OCI-LY1 (cell line): ENCODE measurements around the gene INTS15.

Experiments
- H2AFZ ChIP-seq: fragments of 200-600 bp; sonication (generic), shearing (Covaris generic); 2 replicates; pipeline ENCODE4 v1.6.0; 2014; ENCODE audit warnings: antibody characterized with exemption, mild to moderate bottlenecking, low read length
- H3F3A ChIP-seq: fragments of 200-600 bp; sonication (generic), shearing (Covaris generic); 2 replicates; pipeline ENCODE4 v1.6.0; 2014; ENCODE audit warnings: mild to moderate bottlenecking, antibody characterized with exemption, low read length, moderate library complexity; ENCODE audit not compliant: insufficient read depth
- H3K27ac ChIP-seq: fragments of 200-600 bp; sonication (generic); 2 replicates; pipeline ENCODE4 v1.5.1; 2014; ENCODE audit warnings: low read length, mixed run types, mild to moderate bottlenecking, low read depth; ENCODE audit not compliant: poor library complexity, severe bottlenecking
- H3K27me3 ChIP-seq: fragments of 200-600 bp; sonication (generic); 2 replicates; pipeline ENCODE4 v1.6.0; 2014; ENCODE audit warnings: antibody characterized with exemption, mild to moderate bottlenecking, low read length, moderate library complexity; ENCODE audit not compliant: insufficient read depth
- H3K36me3 ChIP-seq: fragments of 200-600 bp; sonication (generic); 2 replicates; pipeline ENCODE4 v1.6.1; 2014; ENCODE audit warnings: mild to moderate bottlenecking, antibody characterized with exemption, low read length, moderate library complexity, mixed read lengths; ENCODE audit not compliant: insufficient read depth
- H3K4me1 ChIP-seq: fragments of 200-600 bp; sonication (generic); 2 replicates; pipeline ENCODE4 v1.5.1; 2014; ENCODE audit warnings: mild to moderate bottlenecking, low read length, moderate library complexity; ENCODE audit not compliant: insufficient read depth, severe bottlenecking
- H3K4me2 ChIP-seq: fragments of 200-600 bp; sonication (generic), shearing (Covaris generic); 2 replicates; pipeline ENCODE4 v1.6.1; 2014; ENCODE audit warnings: low read length
- H3K4me3 ChIP-seq: fragments of 200-600 bp; sonication (generic); 2 replicates; pipeline ENCODE4 v1.5.1; 2014; ENCODE audit warnings: low read length, low read depth, mild to moderate bottlenecking, mixed read lengths; ENCODE audit not compliant: poor library complexity, severe bottlenecking
- H3K79me2 ChIP-seq: fragments of 200-600 bp; shearing (Covaris generic); 2 replicates; pipeline ENCODE4 v1.6.1; 2016; ENCODE audit warnings: mixed run types, low read length, mixed read lengths; ENCODE audit not compliant: insufficient read depth
- H3K9ac ChIP-seq: fragments of 200-600 bp; sonication (generic), shearing (Covaris generic); 2 replicates; pipeline ENCODE4 v1.6.1; 2014; ENCODE audit warnings: mild to moderate bottlenecking, low read length, mixed read lengths
- H3K9me2 ChIP-seq: fragments of 200-600 bp; sonication (generic), shearing (Covaris generic); 2 replicates; pipeline ENCODE4 v1.6.1; 2014; ENCODE audit warnings: low read depth, mild to moderate bottlenecking, low read length, mixed read lengths
- H3K9me3 ChIP-seq: fragments of 200-600 bp; shearing (Covaris generic); 2 replicates; pipeline ENCODE4 v1.6.1; 2014; ENCODE audit warnings: low read length, mixed read lengths
- H4K20me1 ChIP-seq: fragments of 200-600 bp; sonication (generic), shearing (Covaris generic); 2 replicates; pipeline ENCODE4 v1.6.0; 2016; ENCODE audit warnings: mild to moderate bottlenecking, low read length; ENCODE audit not compliant: insufficient read depth
- EZH2 ChIP-seq: fragments of 200-600 bp; sonication (generic), shearing (Covaris generic); IDR thresholded peaks from 2 replicates; pipeline ENCODE4 v1.8.0; 2017; ENCODE audit warnings: borderline replicate concordance, mixed run types, mild to moderate bottlenecking, antibody characterized with exemption, low read length, moderate library complexity, mixed read lengths
- TF ChIP-seq, protein P1 (sequence below): fragments of 200-600 bp; sonication (generic), shearing (Covaris generic); IDR thresholded peaks from 2 replicates; pipeline ENCODE4 v1.5.1; 2017; ENCODE audit warnings: mild to moderate bottlenecking, antibody characterized with exemption, low read length, moderate library complexity, mixed read lengths

Gene INTS15

DNA sequence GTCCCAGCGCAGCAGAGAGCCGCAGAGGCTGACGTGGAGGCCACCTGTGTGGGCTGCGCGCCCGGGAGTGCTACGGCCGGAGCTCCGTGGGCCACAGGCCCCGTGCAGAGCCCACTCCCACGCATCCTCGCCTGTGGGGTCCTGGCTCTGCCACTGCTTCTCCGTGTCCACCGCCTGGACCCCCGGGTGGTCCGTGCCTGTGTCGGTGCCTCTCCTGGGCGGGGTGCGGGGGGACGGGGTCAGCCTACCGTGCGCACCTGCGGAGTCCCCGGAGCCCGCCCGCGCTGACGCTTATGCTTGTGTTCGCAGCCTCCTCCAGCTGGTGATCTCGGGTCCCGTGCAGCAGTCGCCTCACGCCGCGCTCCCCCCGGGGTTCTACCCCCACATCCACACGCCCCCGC lies 17.8 kb downstream of the INTS15 start:
- H4K20me1 ChIP-seq, result no peaks in the 10 kb centered on the region
- no peak overlapping the region for H3K27ac ChIP-seq
- no peaks in the 10 kb centered on the region for H3F3A ChIP-seq
- H3K27me3 ChIP-seq, result no peaks in the 10 kb centered on the region
- TF ChIP-seq EZH2, result no peak
- TF ChIP-seq, protein P1, sequence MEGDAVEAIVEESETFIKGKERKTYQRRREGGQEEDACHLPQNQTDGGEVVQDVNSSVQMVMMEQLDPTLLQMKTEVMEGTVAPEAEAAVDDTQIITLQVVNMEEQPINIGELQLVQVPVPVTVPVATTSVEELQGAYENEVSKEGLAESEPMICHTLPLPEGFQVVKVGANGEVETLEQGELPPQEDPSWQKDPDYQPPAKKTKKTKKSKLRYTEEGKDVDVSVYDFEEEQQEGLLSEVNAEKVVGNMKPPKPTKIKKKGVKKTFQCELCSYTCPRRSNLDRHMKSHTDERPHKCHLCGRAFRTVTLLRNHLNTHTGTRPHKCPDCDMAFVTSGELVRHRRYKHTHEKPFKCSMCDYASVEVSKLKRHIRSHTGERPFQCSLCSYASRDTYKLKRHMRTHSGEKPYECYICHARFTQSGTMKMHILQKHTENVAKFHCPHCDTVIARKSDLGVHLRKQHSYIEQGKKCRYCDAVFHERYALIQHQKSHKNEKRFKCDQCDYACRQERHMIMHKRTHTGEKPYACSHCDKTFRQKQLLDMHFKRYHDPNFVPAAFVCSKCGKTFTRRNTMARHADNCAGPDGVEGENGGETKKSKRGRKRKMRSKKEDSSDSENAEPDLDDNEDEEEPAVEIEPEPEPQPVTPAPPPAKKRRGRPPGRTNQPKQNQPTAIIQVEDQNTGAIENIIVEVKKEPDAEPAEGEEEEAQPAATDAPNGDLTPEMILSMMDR, result no peak
- no peaks in the 10 kb centered on the region for H3K79me2 ChIP-seq
- peaks cover 4% of the 10 kb centered on the region for H3K36me3 ChIP-seq
- no peak overlapping the region for H3K9ac ChIP-seq
- no peak overlapping the region for H3K4me3 ChIP-seq
- no peaks in the 10 kb centered on the region for H3K9me3 ChIP-seq
- no peak overlapping the region for H2AFZ ChIP-seq
- H3K4me1 ChIP-seq, result no peaks in the 10 kb centered on the region
- H3K4me2 ChIP-seq, result no peak overlapping the region
- H3K9me2 ChIP-seq, result no peaks in the 10 kb centered on the region

DNA sequence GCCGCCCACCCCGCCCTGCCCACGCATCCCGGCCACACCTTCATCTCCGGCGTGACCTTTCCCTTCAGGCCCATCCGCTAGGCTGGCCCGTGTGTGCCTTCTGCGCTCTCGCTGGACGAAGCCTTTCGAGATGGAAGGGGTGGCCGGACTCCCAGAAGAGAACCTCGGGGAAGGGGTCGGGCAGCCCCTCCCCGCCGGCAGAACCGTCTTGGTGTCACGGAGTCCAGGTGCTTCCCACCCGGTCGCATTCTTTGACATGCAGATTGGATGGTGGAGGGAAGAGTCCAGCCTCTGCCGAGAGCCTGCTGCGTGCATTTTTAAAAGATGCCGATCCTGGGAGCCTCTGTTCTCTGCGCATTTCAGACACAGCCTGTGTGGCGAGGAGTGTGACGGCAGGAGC lies 18.3 kb downstream of the INTS15 start:
- no peaks in the 10 kb centered on the region for H3K9me2 ChIP-seq
- no peak overlapping the region for H3K4me3 ChIP-seq
- no peaks in the 10 kb centered on the region; the same call in none of the 2 replicates for H3K36me3 ChIP-seq
- H3F3A ChIP-seq, result no peaks in the 10 kb centered on the region
- no peaks in the 10 kb centered on the region for H3K27me3 ChIP-seq
- H2AFZ ChIP-seq, result no peak overlapping the region
- no peaks in the 10 kb centered on the region for H3K4me1 ChIP-seq
- TF ChIP-seq EZH2, result no peak
- TF ChIP-seq, protein P1, result no peak
- H3K27ac ChIP-seq, result no peak overlapping the region
- H4K20me1 ChIP-seq, result no peaks in the 10 kb centered on the region
- H3K9ac ChIP-seq, result no peak overlapping the region
- no peak overlapping the region for H3K4me2 ChIP-seq
- no peaks in the 10 kb centered on the region for H3K9me3 ChIP-seq
- no peaks in the 10 kb centered on the region for H3K79me2 ChIP-seq

DNA sequence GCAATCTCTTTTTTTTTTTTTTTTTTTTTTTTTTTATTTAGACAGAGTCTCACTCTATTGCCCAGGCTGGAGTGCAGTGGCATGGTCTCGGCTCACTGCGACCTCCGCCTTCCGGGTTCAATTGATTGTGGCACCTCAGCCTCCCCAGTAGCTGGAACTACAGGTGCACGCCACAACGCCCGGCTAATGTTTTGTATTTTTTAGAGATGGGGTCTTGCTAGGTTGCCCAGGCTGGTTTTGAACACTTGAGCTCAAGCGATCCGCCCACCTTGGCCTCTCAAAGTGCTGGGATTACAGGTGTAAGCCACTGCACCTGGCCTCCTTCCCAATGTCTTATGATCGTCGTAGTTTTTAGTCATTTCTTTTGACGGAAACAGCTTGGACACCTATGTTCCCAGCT lies 19.0 kb downstream of the INTS15 start:
- H3K27me3 ChIP-seq, result no peaks in the 10 kb centered on the region
- H4K20me1 ChIP-seq, result no peaks in the 10 kb centered on the region
- no peak overlapping the region for H3K4me3 ChIP-seq
- no peaks in the 10 kb centered on the region; the same call in none of the 2 replicates for H3K36me3 ChIP-seq
- no peak overlapping the region for H3K4me2 ChIP-seq
- H3K9ac ChIP-seq, result no peak overlapping the region
- no peak overlapping the region for H3K27ac ChIP-seq
- no peaks in the 10 kb centered on the region for H3K9me2 ChIP-seq
- no peaks in the 10 kb centered on the region for H3K9me3 ChIP-seq
- no peak overlapping the region for H2AFZ ChIP-seq
- H3K4me1 ChIP-seq, result no peaks in the 10 kb centered on the region
- no peaks in the 10 kb centered on the region for H3K79me2 ChIP-seq
- H3F3A ChIP-seq, result no peaks in the 10 kb centered on the region
- TF ChIP-seq, protein P1, result no peak
- no peak for TF ChIP-seq EZH2
